GM19324 (cell line): ENCODE data around the gene KCNQ2.

Experiments
- ATAC-seq: cut with Tn5 transposase; IDR thresholded peaks from one replicate; pipeline ENCODE4 v1.9.1; 2021; ENCODE audit warnings: mild to moderate bottlenecking, moderate library complexity; ENCODE audit not compliant: unreplicated experiment, low FRiP score

Gene KCNQ2

GRCh38 chr20:63458170-63459069 is 14.0 kb downstream of the KCNQ2 start:
- no peak for ATAC-seq

- ATAC-seq, result no peak
Observed at GRCh38 chr20:63457737-63458136, 14.7 kb downstream of the KCNQ2 start.

- no peak for ATAC-seq
Observed at GRCh38 chr20:63456429-63457284, 15.8 kb downstream of the KCNQ2 start.

- ATAC-seq, result no peak
Observed at GRCh38 chr20:63455568-63455859, 16.9 kb downstream of the KCNQ2 start.

- no peak for ATAC-seq
Observed at GRCh38 chr20:63454731-63455567, 17.5 kb downstream of the KCNQ2 start.

GRCh38 chr20:63452821-63453523 is 19.5 kb downstream of the KCNQ2 start:
- ATAC-seq, result no peak

GRCh38 chr20:63452341-63452740 is 20.1 kb downstream of the KCNQ2 start:
- ATAC-seq, result no peak

- no peak for ATAC-seq
Observed at GRCh38 chr20:63451821-63452220, 20.6 kb downstream of the KCNQ2 start.

- no peak for ATAC-seq
Observed at GRCh38 chr20:63449796-63450730, 22.4 kb downstream of the KCNQ2 start.

- no peak for ATAC-seq
Observed at GRCh38 chr20:63449025-63449424, 23.4 kb downstream of the KCNQ2 start.

- ATAC-seq, result no peak
Observed at GRCh38 chr20:63448031-63448430, 24.4 kb downstream of the KCNQ2 start.

- ATAC-seq, result no peak
Observed at GRCh38 chr20:63447320-63447719, 25.1 kb downstream of the KCNQ2 start.

- no peak for ATAC-seq
Observed at GRCh38 chr20:63446216-63447024, 26.0 kb downstream of the KCNQ2 start.

GRCh38 chr20:63445075-63445734 is 27.2 kb downstream of the KCNQ2 start:
- ATAC-seq, result no peak

- ATAC-seq, result no peak
Observed at GRCh38 chr20:63444548-63444947, 27.9 kb downstream of the KCNQ2 start.

GRCh38 chr20:63443606-63444395 is 28.7 kb downstream of the KCNQ2 start:
- no peak for ATAC-seq

- ATAC-seq, result no peak
Observed at GRCh38 chr20:63442100-63442493, 30.4 kb downstream of the KCNQ2 start.
